K562 (cell line): Measurements from ENCODE around the gene RNF215. TPM values are rescaled to one million over a fixed set of nuclear protein-coding genes. Genes with fewer than 3 reads are reported as not detected.
A peak's percentile ranks its signal among the peaks of the same experiment; 100 is the strongest.

ENCODE experiments used
- ARID4B ChIP-seq: sonication (generic); formaldehyde crosslinking; IDR thresholded peaks from 2 replicates; pipeline ENCODE4 v1.8.0; 2022; ENCODE audit warnings: mild to moderate bottlenecking, missing genetic modification reagents
- COPS2 ChIP-seq: fragments of 450-650 bp; conservative IDR thresholded peaks from 2 replicates; pipeline ENCODE4 v1.6.1; 2016; ENCODE audit warnings: mild to moderate bottlenecking, moderate library complexity
- CREM ChIP-seq: IDR thresholded peaks from 2 replicates; pipeline ENCODE4 v1.6.1; 2014; ENCODE audit warnings: antibody characterized with exemption, low read depth
- IRF9 ChIP-seq: fragments of 450-650 bp; IDR thresholded peaks from 2 replicates; pipeline ENCODE4 v1.6.1; 2016; ENCODE audit warnings: missing biosample characterization, missing genetic modification characterization
- L3MBTL2 ChIP-seq: fragments of 450-650 bp; IDR thresholded peaks from 2 replicates; pipeline ENCODE4 v1.6.1; 2016; ENCODE audit warnings: mild to moderate bottlenecking, moderate library complexity
- NCOA4 ChIP-seq: fragments of 450-650 bp; IDR thresholded peaks from 2 replicates; pipeline ENCODE4 v1.6.1; 2018; ENCODE audit warnings: mild to moderate bottlenecking; ENCODE audit not compliant: partially characterized antibody
- NR2C2 ChIP-seq, 2 experiments: fragments of 200-800 bp in 1 of 2; sonication (Bioruptor generic) in 1 of 2; sonication (generic) in 1 of 2; formaldehyde crosslinking in 1 of 2; IDR thresholded peaks; 2 replicates each; pipeline versions ENCODE4 v1.6.1 to v1.8.0; 2016 to 2022; ENCODE audit warnings: mild to moderate bottlenecking in 1 of 2, missing compliant biosample characterization in 1 of 2, missing genetic modification characterization in 1 of 2, missing genetic modification reagents in 1 of 2
- POLR2G ChIP-seq: fragments of 200-400 bp; formaldehyde crosslinking; IDR thresholded peaks from 2 replicates; pipeline ENCODE4 v1.6.1; 2017; ENCODE audit warnings: low read depth, mild to moderate bottlenecking, antibody characterized with exemption, low read length, moderate library complexity
- PRDM10 ChIP-seq: fragments of 450-650 bp; IDR thresholded peaks from 2 replicates; pipeline ENCODE4 v1.6.1; 2018; ENCODE audit not compliant: partially characterized antibody
- SAFB ChIP-seq: fragments of 200-400 bp; formaldehyde crosslinking; IDR thresholded peaks from 2 replicates; pipeline ENCODE4 v1.6.1; 2017; ENCODE audit warnings: low read depth, low read length, borderline replicate concordance
- TAF15 ChIP-seq: fragments of 200-400 bp; formaldehyde crosslinking; IDR thresholded peaks from 2 replicates; pipeline ENCODE4 v1.6.1; 2017; ENCODE audit warnings: mild to moderate bottlenecking, low read depth, low read length, moderate library complexity
- ZNF609 ChIP-seq: sonication (generic); formaldehyde crosslinking; IDR thresholded peaks from 2 replicates; pipeline ENCODE4 v1.8.1; 2023; ENCODE audit warnings: missing genetic modification reagents, mild to moderate bottlenecking, borderline replicate concordance
- polyA plus RNA-seq, 8 experiments: library from polyadenylated mRNA; depleted of rRNA in 4 of 8; stranded (reverse) in 5 of 8; unstranded in 3 of 8; fragments of >200 nt; fragmentation: Nextera tagmentation in 2 of 8; fragmentation: Illumina TruSeq in 1 of 8; extraction: Ambion mirVana in 2 of 8; extraction: Trizol in 1 of 8; gene quantifications; 2 replicates each; pipeline versions ENCODE4 v1.2.1 to v1.2.3, GENCODE V29; 2011 to 2014; ENCODE audit warnings: inconsistent platforms in 1 of 8, missing spikeins in 1 of 8
- total RNA-seq, 7 experiments: library from RNA; depleted of rRNA in 6 of 7; stranded (reverse); fragments of >200 nt in 6 of 7; fragmentation: Illumina TruSeq in 2 of 7; extraction: Trizol in 2 of 7; gene quantifications; 2 replicates each; pipeline versions ENCODE4 v1.2.1 to v1.2.3, GENCODE V29; 2011 to 2021; ENCODE audit warnings: low replicate concordance in 1 of 7

RNF215 gene
- total and polyA plus RNA-seq, 9 of the 15 experiments (the other 6 are each of a cell fraction or from before 2014, with no cell fraction given): 0.08 to 9.8 (median 2.7) TPM

- 0 out of 2 replicates have a peak, but pooled peaks have one; percentile 29 for TF ChIP-seq ZNF609 (CRISPR knock-in tag)
- TF ChIP-seq IRF9 (tag): no peak
- peak; percentile 80 for TF ChIP-seq POLR2G
- TF ChIP-seq CREM: peak; percentile 91
- TF ChIP-seq PRDM10: peak; percentile 20
- TF ChIP-seq ARID4B (CRISPR knock-in tag): 0 out of 2 replicates have a peak, but pooled peaks have one; percentile 25
- no peak; the same call in 1 of the 2 replicates for TF ChIP-seq NR2C2 (CRISPR knock-in tag; IDR thresholded peaks at IDR 0.05)
- TF ChIP-seq NR2C2 (tag; IDR thresholded peaks at IDR 0.05): peak; percentile 82
- peak; percentile 82 for TF ChIP-seq L3MBTL2
- no peak for TF ChIP-seq SAFB
- TF ChIP-seq COPS2: no peak
- no peak for TF ChIP-seq NCOA4
- TF ChIP-seq TAF15: no peak
Observed at GRCh38 chr22:30423959-30424533, 36.8 kb upstream of the RNF215 start (continued).
